Hepatocyte (in vitro differentiated cells): ENCODE results near the gene AKAP13.
"Not testable (repeated sequence)": the region's sequence is repeated elsewhere in the genome, so short reads cannot be mapped to it uniquely, and the experiment has no call there.

Experiments used
- CTCF ChIP-seq: fragments of 200-600 bp; sonication (generic); IDR thresholded peaks from 2 replicates; pipeline ENCODE4 v1.5.1; 2016; ENCODE audit warnings: antibody characterized with exemption, mild to moderate bottlenecking; ENCODE audit not compliant: poor library complexity
- EZH2 ChIP-seq: fragments of 200-600 bp; sonication (generic); IDR thresholded peaks from 2 replicates; pipeline ENCODE4 v1.6.1; 2016; ENCODE audit warnings: antibody characterized with exemption, mild to moderate bottlenecking, borderline replicate concordance
- EZH2phosphoT487 ChIP-seq: fragments of 200-600 bp; sonication (generic); IDR thresholded peaks from one replicate; pipeline ENCODE4 v1.6.1; 2018; ENCODE audit warnings: antibody characterized with exemption, mild to moderate bottlenecking, low read depth, moderate library complexity; ENCODE audit not compliant: unreplicated experiment, severe bottlenecking

GRCh38 chr15:85487796-85488195 is 107.4 kb downstream of the AKAP13 start:
- TF ChIP-seq CTCF, EZH2, EZH2phosphoT487: not testable (repeated sequence)
